ENCODE measurements around the gene LMAN1L. TPM values are rescaled to one million over a fixed set of nuclear protein-coding genes. Genes with fewer than 3 reads are reported as not detected.

LMAN1L gene
- total RNA-seq, 4 donors from 2014 or later = not detected

- in situ Hi-C loops (cut with MboI; ENCODE audit: low sequenced_read_pairs in 4 of 4) (no loop called here), intact Hi-C loops (cut with DNase I; ENCODE audit: low total_unique reads) (no loop called here)
- Histone ChIP-seq H3K9me3 (no peaks in the 10 kb centered on the region), H3K27ac (no peak overlapping the region), H3K4me3 (no peak overlapping the region), H3K27me3 (no peaks in the 10 kb centered on the region), H3K4me1 (peaks cover 23 to 30% of the 10 kb centered on the region in 2 donors), H3K36me3 (no peaks in the 10 kb centered on the region)
- DNase-seq (no peak), ATAC-seq (no peak)
- TF ChIP-seq POLR2A (IDR thresholded peaks at IDR 0.05) = no peak
- no peak for TF ChIP-seq CTCF (IDR thresholded peaks at IDR 0.05 in 4 of 5, conservative IDR thresholded peaks at IDR 0.05 in 1 of 5)
These were observed 16.5 kb upstream of the LMAN1L start for GRCh38 chr15:74795966-74796625.

- no peaks in the 10 kb centered on the region for H3K9me3 ChIP-seq
- H3K4me3 ChIP-seq = no peak overlapping the region
- H3K27me3 ChIP-seq = no peaks in the 10 kb centered on the region
- H3K4me1 ChIP-seq = peaks cover 23 to 24% of the 10 kb centered on the region in 2 donors
- ATAC-seq (peak; percentile 79 to 84), DNase-seq (peak; percentile 80 to 88)
- intact Hi-C loops (cut with DNase I; ENCODE audit: low total_unique reads) (no loop called here), in situ Hi-C loops (cut with MboI; ENCODE audit: low sequenced_read_pairs in 4 of 4) (no loop called here)
- H3K36me3 ChIP-seq = peaks cover 0 to 13% of the 10 kb centered on the region in 2 donors
- TF ChIP-seq POLR2A (IDR thresholded peaks at IDR 0.05) (peak in 1 of 2 donors; percentile 9), CTCF (IDR thresholded peaks at IDR 0.05 in 4 of 5, conservative IDR thresholded peaks at IDR 0.05 in 1 of 5) (peak in 3 of 5 experiments; percentile 16 to 30 (median 17))
- peak overlapping the region; percentile 71 to 84 (median 75) for H3K27ac ChIP-seq
These were observed 14.0 kb upstream of the LMAN1L start for GRCh38 chr15:74798388-74799254.

- intact Hi-C loops (cut with DNase I; ENCODE audit: low total_unique reads) = no loop called here
- Histone ChIP-seq H3K4me1 (peaks cover 23 to 24% of the 10 kb centered on the region in 2 donors), H3K36me3 (peaks cover 0 to 13% of the 10 kb centered on the region in 2 donors), H3K27ac (peak overlapping the region; percentile 71 to 84 (median 75)), H3K4me3 (no peak overlapping the region), H3K27me3 (no peaks in the 10 kb centered on the region), H3K9me3 (no peaks in the 10 kb centered on the region)
- ATAC-seq (no peak), DNase-seq (no peak)
- in situ Hi-C loops (cut with MboI; ENCODE audit: low sequenced_read_pairs in 4 of 4) = no loop called here
- no peak for TF ChIP-seq POLR2A (IDR thresholded peaks at IDR 0.05)
- no peak for TF ChIP-seq CTCF (IDR thresholded peaks at IDR 0.05 in 4 of 5, conservative IDR thresholded peaks at IDR 0.05 in 1 of 5)
These were observed 13.3 kb upstream of the LMAN1L start for GRCh38 chr15:74799255-74799855.

GRCh38 chr15:74799856-74800558, 12.6 kb upstream of the LMAN1L start:
- TF ChIP-seq CTCF (IDR thresholded peaks at IDR 0.05 in 4 of 5, conservative IDR thresholded peaks at IDR 0.05 in 1 of 5) = peak; percentile 92 to 99 (median 98)
- TF ChIP-seq POLR2A (IDR thresholded peaks at IDR 0.05) = no peak
- H3K4me3 ChIP-seq = no peak overlapping the region
- DNase-seq = peak; percentile 52 to 71
- H3K9me3 ChIP-seq = no peaks in the 10 kb centered on the region
- peaks cover 23 to 24% of the 10 kb centered on the region in 2 donors for H3K4me1 ChIP-seq
- peak overlapping the region; percentile 71 to 84 (median 75) for H3K27ac ChIP-seq
- peak; percentile 69 to 85 for ATAC-seq
- intact Hi-C loops (cut with DNase I; ENCODE audit: low total_unique reads) = loop anchor here (1.0 kb wide), 2 partner anchors 18 to 29 kb away; partner anchors contain the start of gene CSK
- peaks cover 0 to 13% of the 10 kb centered on the region in 2 donors for H3K36me3 ChIP-seq
- H3K27me3 ChIP-seq = no peaks in the 10 kb centered on the region
- in situ Hi-C loops (cut with MboI; ENCODE audit: low sequenced_read_pairs in 4 of 4) = no loop called here
